KMS-11 (cell line): ENCODE measurements around the gene MED9.

ENCODE experiments used
- H2AFZ ChIP-seq: fragments of 200-600 bp; sonication (generic); 2 replicates; pipeline ENCODE4 v1.6.1; 2016; ENCODE audit warnings: antibody characterized with exemption, mixed run types, low read depth
- H3K27ac ChIP-seq: fragments of 200-600 bp; sonication (generic); 2 replicates; pipeline ENCODE4 v1.6.1; 2016; ENCODE audit warnings: mild to moderate bottlenecking, mixed run types
- H3K27me3 ChIP-seq: fragments of 200-600 bp; sonication (generic); 2 replicates; pipeline ENCODE4 v1.6.1; 2017; ENCODE audit warnings: mild to moderate bottlenecking, low read depth, mixed run types, moderate library complexity; ENCODE audit not compliant: insufficient read depth
- H3K36me3 ChIP-seq: fragments of 200-600 bp; sonication (generic); 2 replicates; pipeline ENCODE4 v1.6.1; 2017; ENCODE audit warnings: mild to moderate bottlenecking, mixed run types; ENCODE audit not compliant: insufficient read depth
- H3K4me1 ChIP-seq: fragments of 200-600 bp; sonication (generic); 2 replicates; pipeline ENCODE4 v1.6.1; 2016; ENCODE audit warnings: mild to moderate bottlenecking, low read depth, mixed run types; ENCODE audit not compliant: poor library complexity, severe bottlenecking
- H3K4me2 ChIP-seq: fragments of 200-600 bp; sonication (generic); 2 replicates; pipeline ENCODE4 v1.7.0; 2016; ENCODE audit warnings: mild to moderate bottlenecking, mixed run types
- H3K4me3 ChIP-seq: fragments of 200-600 bp; sonication (generic); IDR thresholded peaks from 2 replicates; pipeline ENCODE4 v1.6.1; 2017; ENCODE audit warnings: low read depth, low read length, mixed read lengths; ENCODE audit not compliant: insufficient read depth
- H3K79me2 ChIP-seq: fragments of 200-600 bp; sonication (generic); 2 replicates; pipeline ENCODE4 v1.6.1; 2016; ENCODE audit warnings: low read depth, mixed run types; ENCODE audit not compliant: insufficient read depth
- H3K9ac ChIP-seq: fragments of 200-600 bp; sonication (generic); 2 replicates; pipeline ENCODE4 v1.6.1; 2016; ENCODE audit warnings: mild to moderate bottlenecking, mixed run types
- H4K20me1 ChIP-seq: fragments of 200-600 bp; sonication (generic); 2 replicates; pipeline ENCODE4 v1.6.1; 2016; ENCODE audit warnings: mild to moderate bottlenecking, mixed run types; ENCODE audit not compliant: insufficient read depth
- TF ChIP-seq, protein P1 (sequence below): fragments of 200-600 bp; sonication (generic); conservative IDR thresholded peaks from 2 replicates; pipeline ENCODE4 v1.6.1; 2017; ENCODE audit warnings: low read depth, mild to moderate bottlenecking, antibody characterized with exemption, low read length, moderate library complexity, mixed read lengths

MED9 gene

DNA sequence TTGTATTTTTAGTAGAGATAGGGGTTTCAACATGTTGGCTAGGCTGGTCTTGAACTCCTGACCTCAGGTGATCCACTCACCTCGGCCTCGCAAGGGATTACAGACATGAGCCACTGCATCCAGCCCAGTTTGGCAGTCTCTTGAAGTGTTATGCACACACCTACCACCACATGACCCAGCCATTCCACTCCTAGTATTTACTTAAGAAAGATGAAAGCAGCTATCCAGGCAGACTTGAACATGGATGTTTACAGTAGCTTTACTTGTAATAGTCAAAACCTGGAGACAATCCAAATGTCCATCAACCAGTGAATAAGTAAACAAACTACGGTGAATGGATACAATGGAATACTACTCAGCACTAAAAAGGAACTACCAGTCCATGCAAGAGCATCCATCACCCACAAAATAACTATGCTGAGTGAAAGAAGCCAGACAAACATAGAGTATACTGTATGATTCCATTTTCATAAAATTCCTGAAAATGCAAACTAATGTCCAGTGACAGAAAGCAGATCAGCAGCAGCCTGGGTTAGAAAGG, 57.2 kb downstream of the MED9 start:
- no peaks in the 10 kb centered on the region for H4K20me1 ChIP-seq
- H3K9ac ChIP-seq = no peak overlapping the region
- no peaks in the 10 kb centered on the region for H3K27me3 ChIP-seq
- H3K4me1 ChIP-seq = no peaks in the 10 kb centered on the region
- no peak overlapping the region for H3K4me2 ChIP-seq
- no peaks in the 10 kb centered on the region for H3K36me3 ChIP-seq
- no peak overlapping the region for H3K27ac ChIP-seq
- no peaks in the 10 kb centered on the region for H3K79me2 ChIP-seq
- H3K4me3 ChIP-seq = no peak overlapping the region
- no peak overlapping the region for H2AFZ ChIP-seq
- TF ChIP-seq, protein P1, sequence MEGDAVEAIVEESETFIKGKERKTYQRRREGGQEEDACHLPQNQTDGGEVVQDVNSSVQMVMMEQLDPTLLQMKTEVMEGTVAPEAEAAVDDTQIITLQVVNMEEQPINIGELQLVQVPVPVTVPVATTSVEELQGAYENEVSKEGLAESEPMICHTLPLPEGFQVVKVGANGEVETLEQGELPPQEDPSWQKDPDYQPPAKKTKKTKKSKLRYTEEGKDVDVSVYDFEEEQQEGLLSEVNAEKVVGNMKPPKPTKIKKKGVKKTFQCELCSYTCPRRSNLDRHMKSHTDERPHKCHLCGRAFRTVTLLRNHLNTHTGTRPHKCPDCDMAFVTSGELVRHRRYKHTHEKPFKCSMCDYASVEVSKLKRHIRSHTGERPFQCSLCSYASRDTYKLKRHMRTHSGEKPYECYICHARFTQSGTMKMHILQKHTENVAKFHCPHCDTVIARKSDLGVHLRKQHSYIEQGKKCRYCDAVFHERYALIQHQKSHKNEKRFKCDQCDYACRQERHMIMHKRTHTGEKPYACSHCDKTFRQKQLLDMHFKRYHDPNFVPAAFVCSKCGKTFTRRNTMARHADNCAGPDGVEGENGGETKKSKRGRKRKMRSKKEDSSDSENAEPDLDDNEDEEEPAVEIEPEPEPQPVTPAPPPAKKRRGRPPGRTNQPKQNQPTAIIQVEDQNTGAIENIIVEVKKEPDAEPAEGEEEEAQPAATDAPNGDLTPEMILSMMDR = no peak

DNA sequence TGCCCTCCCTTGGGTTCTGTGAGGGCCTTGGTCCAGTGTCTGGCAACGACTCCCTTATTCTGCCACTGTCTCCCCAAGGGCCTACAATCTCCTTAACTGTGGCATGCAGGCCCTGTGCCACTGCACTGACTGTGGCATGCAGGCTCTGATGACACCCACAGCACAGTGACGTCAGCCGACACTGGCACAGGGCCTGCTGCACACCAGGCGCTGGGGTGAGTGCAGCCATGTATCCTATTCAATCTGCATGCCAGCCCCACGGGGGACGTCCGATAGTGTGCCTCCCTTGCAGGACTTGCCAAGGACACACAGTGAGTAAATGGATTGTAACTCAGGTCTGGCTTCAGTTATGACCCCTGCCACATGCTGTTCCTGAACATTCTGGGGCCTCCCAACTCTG, 59.2 kb downstream of the MED9 start:
- no peak overlapping the region for H3K27ac ChIP-seq
- no peaks in the 10 kb centered on the region for H3K36me3 ChIP-seq
- H3K4me3 ChIP-seq = no peak overlapping the region
- no peak overlapping the region for H2AFZ ChIP-seq
- no peaks in the 10 kb centered on the region for H3K4me1 ChIP-seq
- H4K20me1 ChIP-seq = no peaks in the 10 kb centered on the region
- no peaks in the 10 kb centered on the region for H3K27me3 ChIP-seq
- TF ChIP-seq, protein P1 = no peak
- no peak overlapping the region for H3K4me2 ChIP-seq
- no peaks in the 10 kb centered on the region for H3K79me2 ChIP-seq
- H3K9ac ChIP-seq = no peak overlapping the region

DNA sequence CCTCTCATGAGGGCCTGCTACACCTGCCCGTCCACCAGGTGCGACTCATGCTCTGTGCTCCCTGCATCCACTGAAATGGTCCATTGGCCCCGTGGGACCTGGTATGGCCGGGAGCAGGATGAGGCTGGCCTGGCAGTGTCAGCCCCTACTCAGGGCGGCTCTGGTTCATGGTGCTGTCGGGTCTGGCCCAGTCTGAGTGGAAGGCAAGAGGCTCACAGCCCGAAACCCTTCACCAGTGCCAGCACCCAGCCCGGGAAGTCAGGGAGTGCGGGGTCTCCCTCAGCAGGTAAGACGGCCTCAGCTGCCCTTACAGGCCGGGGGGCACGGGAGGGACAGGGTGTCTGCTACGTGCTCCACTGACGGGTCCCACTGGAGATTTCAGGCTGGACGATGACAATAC, 59.9 kb downstream of the MED9 start:
- TF ChIP-seq, protein P1 = no peak
- H3K79me2 ChIP-seq = no peaks in the 10 kb centered on the region
- H3K27ac ChIP-seq = no peak overlapping the region
- H3K4me1 ChIP-seq = no peaks in the 10 kb centered on the region
- H3K4me3 ChIP-seq = no peak overlapping the region
- no peaks in the 10 kb centered on the region for H4K20me1 ChIP-seq
- no peaks in the 10 kb centered on the region for H3K27me3 ChIP-seq
- no peaks in the 10 kb centered on the region for H3K36me3 ChIP-seq
- H3K4me2 ChIP-seq = no peak overlapping the region
- H2AFZ ChIP-seq = no peak overlapping the region
- H3K9ac ChIP-seq = no peak overlapping the region

DNA sequence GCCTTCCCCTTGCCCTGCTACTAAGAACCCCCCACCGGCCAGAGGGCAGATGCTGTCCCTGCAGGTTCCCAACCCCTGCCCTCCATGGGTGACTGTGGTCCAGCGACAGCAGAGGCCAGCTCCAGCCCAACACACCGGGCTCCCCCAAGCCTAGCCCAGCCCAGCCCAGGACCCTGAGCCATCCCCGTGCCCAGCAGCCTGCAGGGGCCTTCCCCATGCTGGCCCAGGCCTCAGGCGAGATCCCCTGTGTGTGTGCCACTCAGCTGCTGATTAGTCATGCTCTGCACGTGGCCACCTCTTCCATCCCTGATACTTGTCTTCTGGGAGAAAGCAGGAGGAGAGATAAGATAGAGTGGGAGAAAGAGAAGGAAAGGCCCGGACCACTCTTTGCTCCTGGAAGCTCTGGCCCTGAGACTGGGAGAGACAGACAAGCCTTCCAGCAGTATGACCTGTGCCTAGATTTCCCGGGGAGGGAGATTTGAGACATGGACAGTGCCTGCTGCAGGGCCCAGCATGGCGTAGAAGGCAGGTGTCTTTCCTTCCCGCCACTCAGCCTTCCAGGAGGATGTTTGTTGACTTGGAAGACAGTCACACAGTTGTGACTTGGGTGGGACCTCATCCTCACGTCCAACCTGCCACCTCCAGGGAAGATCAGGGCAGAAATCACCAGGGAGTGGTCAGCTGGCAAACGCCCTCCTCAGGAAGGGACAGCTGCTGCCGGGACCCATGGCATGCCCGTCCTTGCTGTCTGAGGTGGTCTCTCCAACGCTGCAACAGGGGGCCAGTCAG, 60.7 kb downstream of the MED9 start:
- no peak overlapping the region for H3K4me2 ChIP-seq
- no peaks in the 10 kb centered on the region for H3K79me2 ChIP-seq
- no peaks in the 10 kb centered on the region for H3K36me3 ChIP-seq
- TF ChIP-seq, protein P1 = no peak
- no peak overlapping the region for H3K9ac ChIP-seq
- H2AFZ ChIP-seq = no peak overlapping the region
- no peaks in the 10 kb centered on the region for H4K20me1 ChIP-seq
- H3K4me1 ChIP-seq = no peaks in the 10 kb centered on the region
- H3K4me3 ChIP-seq = no peak overlapping the region
- no peak overlapping the region for H3K27ac ChIP-seq
- no peaks in the 10 kb centered on the region for H3K27me3 ChIP-seq
